GM23338 (cell line): ENCODE measurements around the gene LRMDA.

ENCODE experiments used
- CREB1 ChIP-seq: fragments of 250-450 bp; sonication (Bioruptor Pico); IDR thresholded peaks from 2 replicates; pipeline ENCODE4 v1.5.0; 2020; ENCODE audit warnings: low read depth, mild to moderate bottlenecking, moderate library complexity
- CTCF ChIP-seq, 2 experiments: fragments of 200-600 bp in 1 of 2; sonication (generic) in 1 of 2; conservative IDR thresholded peaks; 2 replicates each; pipeline versions ENCODE4 v1.5.1 to v1.6.1; 2016 to 2017; ENCODE audit warnings: antibody characterized with exemption in 2 of 2, low read depth in 2 of 2, mild to moderate bottlenecking in 2 of 2, moderate library complexity in 1 of 2
- EZH2 ChIP-seq: fragments of 200-600 bp; sonication (generic); IDR thresholded peaks from one replicate; pipeline ENCODE4 v1.8.0; 2017; ENCODE audit warnings: antibody characterized with exemption, mild to moderate bottlenecking, low read depth; ENCODE audit not compliant: unreplicated experiment
- POLR2AphosphoS5 ChIP-seq: IDR thresholded peaks from 2 replicates; pipeline ENCODE4 v1.6.1; 2016; ENCODE audit warnings: antibody characterized with exemption, low read depth

GRCh38 chr10:76563286-76563685 is 1131.9 kb downstream of the LRMDA start:
- TF ChIP-seq CTCF (conservative IDR thresholded peaks at IDR 0.05; ENCODE audit: low read depth in 2 of 2), result no peak
- TF ChIP-seq CREB1 (CRISPR knock-in tag), result no peak
- no peak for TF ChIP-seq EZH2
- no peak for TF ChIP-seq POLR2AphosphoS5
